ENCODE data around the gene CIB4. TPM values are rescaled to one million over a fixed set of nuclear protein-coding genes. Genes with fewer than 3 reads are reported as not detected.

Gene CIB4
- total RNA-seq, 1 experiment from 2014 or later = not detected

GRCh38 chr2:26540961-26541360 lies 100.2 kb downstream of the CIB4 start:
- Mint-ChIP-seq H3K27me3 (ENCODE audit: insufficient read depth, unreplicated experiment) (peaks cover 5% of the 10 kb centered on the region), H3K4me3 (ENCODE audit: unreplicated experiment) (no peak overlapping the region), H3K4me1 (ENCODE audit: low read depth, unreplicated experiment) (no peaks in the 10 kb centered on the region), H3K36me3 (ENCODE audit: insufficient read depth, unreplicated experiment) (no peaks in the 10 kb centered on the region), H3K9me3 (ENCODE audit: unreplicated experiment) (no peaks in the 10 kb centered on the region), H3K27ac (ENCODE audit: unreplicated experiment) (no peak overlapping the region)
- intact Hi-C loops (cut with micrococcal nuclease; ENCODE audit: unreplicated experiment) = no loop called here
- DNase-seq = no peak
- no peak for TF ChIP-seq CTCF (IDR thresholded peaks at IDR 0.05; ENCODE audit: insufficient read depth in 1 of 2, low read depth in 1 of 2, low read length in 1 of 2, severe bottlenecking in 1 of 2, unreplicated experiment in 1 of 2)
- H3K27me3 ChIP-seq (replicated peaks; ENCODE audit: control insufficient read depth, insufficient read depth, low read length) = no peaks in the 10 kb centered on the region
- H3K4me3 ChIP-seq (ENCODE audit: low read depth, low read length) = no peak overlapping the region
- ChIA-PET POLR2A (interaction anchor here (0.5 kb wide), 1 partner anchor 9 kb away, joined by 12 read pairs; no protein-coding TSS in a partner anchor), CTCF (interaction anchor here (0.9 to 2.1 kb wide), 3 partner anchors 15 to 37 kb away, joined by 3 to 8 read pairs (median 4); no protein-coding TSS in a partner anchor)
- H3K36me3 ChIP-seq (ENCODE audit: control insufficient read depth, insufficient read depth, low read length) = no peaks in the 10 kb centered on the region
- H3K9me3 ChIP-seq = no peaks in the 10 kb centered on the region
- no TSS peak for BruUV-seq (replicated peaks)
- no peaks in the 10 kb centered on the region for H3K4me1 ChIP-seq

DNA sequence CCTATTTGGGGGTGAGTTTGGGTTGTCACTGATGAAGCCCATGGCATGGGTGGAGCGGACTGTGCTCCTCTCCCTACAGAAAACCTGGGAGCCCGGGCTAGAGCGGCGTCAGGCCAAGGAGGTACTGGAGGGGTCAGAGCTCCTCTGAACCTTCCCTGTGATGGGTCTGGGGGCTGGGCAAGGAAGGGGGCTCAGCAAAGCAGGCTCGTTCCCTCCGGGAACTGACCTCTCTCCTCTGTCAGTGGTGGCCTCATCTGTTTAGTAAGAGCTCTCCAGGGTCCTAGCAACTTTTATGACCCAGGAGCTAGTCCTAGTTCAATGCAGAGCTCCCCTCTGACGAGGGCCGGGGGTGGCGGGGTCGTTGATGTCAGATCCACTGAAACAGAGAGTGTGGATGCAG lies 100.9 kb downstream of the CIB4 start:
- H3K27ac Mint-ChIP-seq (ENCODE audit: unreplicated experiment) = no peak overlapping the region
- H3K9me3 Mint-ChIP-seq (ENCODE audit: unreplicated experiment) = no peaks in the 10 kb centered on the region
- intact Hi-C loops (cut with micrococcal nuclease; ENCODE audit: unreplicated experiment) = no loop called here
- CTCF ChIA-PET = interaction anchor here (0.9 to 2.1 kb wide), 2 partner anchors 19 to 37 kb away, joined by 4 to 8 read pairs; no protein-coding TSS in a partner anchor
- BruUV-seq (replicated peaks) = no TSS peak
- H3K4me3 Mint-ChIP-seq (ENCODE audit: unreplicated experiment) = no peak overlapping the region
- DNase-seq = no peak
- H3K4me1 Mint-ChIP-seq (ENCODE audit: low read depth, unreplicated experiment) = no peaks in the 10 kb centered on the region
- H3K4me3 ChIP-seq (ENCODE audit: low read depth, low read length) = no peak overlapping the region
- POLR2A ChIA-PET = interaction anchor here (0.5 kb wide), 1 partner anchor 9 kb away, joined by 12 read pairs; no protein-coding TSS in a partner anchor
- H3K27me3 Mint-ChIP-seq (ENCODE audit: insufficient read depth, unreplicated experiment) = peaks cover 3% of the 10 kb centered on the region
- H3K36me3 ChIP-seq (ENCODE audit: control insufficient read depth, insufficient read depth, low read length) = no peaks in the 10 kb centered on the region
- no peak for TF ChIP-seq CTCF (IDR thresholded peaks at IDR 0.05; ENCODE audit: insufficient read depth in 1 of 2, low read depth in 1 of 2, low read length in 1 of 2, severe bottlenecking in 1 of 2, unreplicated experiment in 1 of 2)
- H3K9me3 ChIP-seq = no peaks in the 10 kb centered on the region
- no peaks in the 10 kb centered on the region for H3K4me1 ChIP-seq
- no peaks in the 10 kb centered on the region for H3K36me3 Mint-ChIP-seq (ENCODE audit: insufficient read depth, unreplicated experiment)
- H3K27me3 ChIP-seq (replicated peaks; ENCODE audit: control insufficient read depth, insufficient read depth, low read length) = no peaks in the 10 kb centered on the region

GRCh38 chr2:26537826-26538475 lies 103.2 kb downstream of the CIB4 start:
- DNase-seq = peak in 1 of 2 experiments; percentile 25
- H3K9me3 Mint-ChIP-seq (ENCODE audit: unreplicated experiment) = no peaks in the 10 kb centered on the region
- no peak overlapping the region for H3K4me3 Mint-ChIP-seq (ENCODE audit: unreplicated experiment)
- H3K27me3 ChIP-seq (replicated peaks; ENCODE audit: control insufficient read depth, insufficient read depth, low read length) = no peaks in the 10 kb centered on the region
- TF ChIP-seq CTCF (IDR thresholded peaks at IDR 0.05; ENCODE audit: insufficient read depth in 1 of 2, low read depth in 1 of 2, low read length in 1 of 2, severe bottlenecking in 1 of 2, unreplicated experiment in 1 of 2) = no peak
- no peaks in the 10 kb centered on the region for H3K4me1 Mint-ChIP-seq (ENCODE audit: low read depth, unreplicated experiment)
- H3K4me3 ChIP-seq (ENCODE audit: low read depth, low read length) = no peak overlapping the region
- no peaks in the 10 kb centered on the region for H3K36me3 Mint-ChIP-seq (ENCODE audit: insufficient read depth, unreplicated experiment)
- H3K36me3 ChIP-seq (ENCODE audit: control insufficient read depth, insufficient read depth, low read length) = no peaks in the 10 kb centered on the region
- intact Hi-C loops (cut with micrococcal nuclease; ENCODE audit: unreplicated experiment) = no loop called here
- peaks cover 3% of the 10 kb centered on the region for H3K27me3 Mint-ChIP-seq (ENCODE audit: insufficient read depth, unreplicated experiment)
- no peak overlapping the region for H3K27ac Mint-ChIP-seq (ENCODE audit: unreplicated experiment)
- CTCF ChIA-PET = interaction anchor here (0.7 kb wide), 1 partner anchor 27 kb away, joined by 4 read pairs; no protein-coding TSS in a partner anchor
- no peaks in the 10 kb centered on the region for H3K9me3 ChIP-seq
- POLR2A ChIA-PET = interaction anchor here (0.6 kb wide), 1 partner anchor 931 kb away, joined by 4 read pairs; no protein-coding TSS in a partner anchor
- no TSS peak for BruUV-seq (replicated peaks)
- H3K4me1 ChIP-seq = no peaks in the 10 kb centered on the region

Measured in Caco-2 (cell line).